Activated naive CD8-positive, alpha-beta T cell treated with anti-CD3 and anti-CD28 coated beads, Interleukin-2, amount 10 ng/mL, durations not matched to agents 7 days and 5 days (primary cell): ENCODE measurements around the gene ADAM12. TPM values are rescaled to one million over a fixed set of nuclear protein-coding genes. Genes with fewer than 3 reads are reported as not detected.

Experiments used
- ATAC-seq: fragments of 150-1000 bp; cut with Tn5 transposase; one replicate; pipeline ENCODE4 v1.10.0; 2021; ENCODE audit warnings: low read depth, moderate library complexity
- POLR2A ChIA-PET: fragments of 350-600 bp; sonication (Branson Sonifier 250); formaldehyde crosslinking; loops from one replicate; lab custom pipeline; 2021; ENCODE audit warnings: antibody characterized with exemption; lab: Charles Lee
- DNase-seq: peaks from one replicate; pipeline ENCODE4 v3.0.0; 2021
- H3K27ac Mint-ChIP-seq: one replicate; pipeline ENCODE4 v1.8.0; 2022; ENCODE audit warnings: mild to moderate bottlenecking, mixed read lengths
- H3K27me3 Mint-ChIP-seq: one replicate; pipeline ENCODE4 v1.8.0; 2022; ENCODE audit warnings: mild to moderate bottlenecking, moderate library complexity, mixed read lengths
- H3K36me3 Mint-ChIP-seq: one replicate; pipeline ENCODE4 v1.8.0; 2021; ENCODE audit warnings: mild to moderate bottlenecking, mixed read lengths
- H3K4me1 Mint-ChIP-seq: one replicate; pipeline ENCODE4 v1.8.0; 2021; ENCODE audit warnings: mixed read lengths
- H3K4me3 Mint-ChIP-seq: one replicate; pipeline ENCODE4 v1.8.0; 2022; ENCODE audit warnings: mild to moderate bottlenecking, moderate library complexity, mixed read lengths
- H3K9me3 Mint-ChIP-seq: one replicate; pipeline ENCODE4 v1.8.0; 2021; ENCODE audit warnings: mixed read lengths
- total RNA-seq, 2 experiments: library from RNA; stranded (reverse); gene quantifications; one replicate each; pipeline ENCODE4 v1.2.3, GENCODE V29; 2021

Gene ADAM12
- total RNA-seq, 2 experiments from 2014 or later = 0.17 to 0.39 TPM

- Mint-ChIP-seq H3K27me3 (no peaks in the 10 kb centered on the region), H3K27ac (no peak overlapping the region), H3K9me3 (no peaks in the 10 kb centered on the region), H3K4me1 (no peaks in the 10 kb centered on the region), H3K4me3 (no peak overlapping the region), H3K36me3 (no peaks in the 10 kb centered on the region)
- ATAC-seq (no peak), DNase-seq (no peak)
- POLR2A ChIA-PET = no interaction called here
These were observed 374.0 kb downstream of the ADAM12 start for GRCh38 chr10:126014309-126014708.

GRCh38 chr10:126013489-126014281 is 374.6 kb downstream of the ADAM12 start:
- Mint-ChIP-seq H3K4me1 (no peaks in the 10 kb centered on the region), H3K4me3 (no peak overlapping the region), H3K9me3 (no peaks in the 10 kb centered on the region), H3K36me3 (no peaks in the 10 kb centered on the region), H3K27ac (no peak overlapping the region), H3K27me3 (no peaks in the 10 kb centered on the region)
- no peak for DNase-seq
- POLR2A ChIA-PET = no interaction called here
- ATAC-seq = no peak

- H3K9me3 Mint-ChIP-seq = no peaks in the 10 kb centered on the region
- H3K4me3 Mint-ChIP-seq = no peak overlapping the region
- DNase-seq = no peak
- POLR2A ChIA-PET = no interaction called here
- no peak overlapping the region for H3K27ac Mint-ChIP-seq
- H3K27me3 Mint-ChIP-seq = no peaks in the 10 kb centered on the region
- no peak for ATAC-seq
- H3K36me3 Mint-ChIP-seq = no peaks in the 10 kb centered on the region
- no peaks in the 10 kb centered on the region for H3K4me1 Mint-ChIP-seq
These were observed 375.8 kb downstream of the ADAM12 start for GRCh38 chr10:126012485-126012884.

GRCh38 chr10:126011995-126012394 is 376.3 kb downstream of the ADAM12 start:
- no peaks in the 10 kb centered on the region for H3K9me3 Mint-ChIP-seq

GRCh38 chr10:126009650-126010049 is 378.6 kb downstream of the ADAM12 start:
- POLR2A ChIA-PET = no interaction called here
- no peaks in the 10 kb centered on the region for H3K27me3 Mint-ChIP-seq
- no peaks in the 10 kb centered on the region for H3K4me1 Mint-ChIP-seq
- no peak overlapping the region for H3K4me3 Mint-ChIP-seq
- DNase-seq = no peak
- ATAC-seq = no peak
- no peaks in the 10 kb centered on the region for H3K9me3 Mint-ChIP-seq
- H3K27ac Mint-ChIP-seq = no peak overlapping the region
- H3K36me3 Mint-ChIP-seq = no peaks in the 10 kb centered on the region

More at GRCh38 chr10:126011995-126012394, 376.3 kb downstream of the ADAM12 start:
- POLR2A ChIA-PET = no interaction called here
- no peak overlapping the region for H3K27ac Mint-ChIP-seq
- ATAC-seq = no peak
- H3K4me3 Mint-ChIP-seq = no peak overlapping the region
- no peaks in the 10 kb centered on the region for H3K36me3 Mint-ChIP-seq
- H3K4me1 Mint-ChIP-seq = no peaks in the 10 kb centered on the region
- DNase-seq = no peak
- no peaks in the 10 kb centered on the region for H3K27me3 Mint-ChIP-seq

- H3K9me3 Mint-ChIP-seq = no peaks in the 10 kb centered on the region
- POLR2A ChIA-PET = no interaction called here
- H3K4me1 Mint-ChIP-seq = no peaks in the 10 kb centered on the region
- H3K36me3 Mint-ChIP-seq = no peaks in the 10 kb centered on the region
- ATAC-seq (no peak), DNase-seq (no peak)
- H3K27me3 Mint-ChIP-seq = no peaks in the 10 kb centered on the region
- no peak overlapping the region for H3K4me3 Mint-ChIP-seq
- no peak overlapping the region for H3K27ac Mint-ChIP-seq
These were observed 381.4 kb downstream of the ADAM12 start for GRCh38 chr10:126006906-126007305.

- H3K27me3 Mint-ChIP-seq = no peaks in the 10 kb centered on the region
- H3K27ac Mint-ChIP-seq = no peak overlapping the region
- no peak overlapping the region for H3K4me3 Mint-ChIP-seq
- no peaks in the 10 kb centered on the region for H3K4me1 Mint-ChIP-seq
- DNase-seq (no peak), ATAC-seq (no peak)
- no peaks in the 10 kb centered on the region for H3K9me3 Mint-ChIP-seq
- POLR2A ChIA-PET = no interaction called here
- H3K36me3 Mint-ChIP-seq = no peaks in the 10 kb centered on the region
These were observed 382.0 kb downstream of the ADAM12 start for GRCh38 chr10:126006264-126006663.

GRCh38 chr10:126004752-126005151 is 383.5 kb downstream of the ADAM12 start:
- Mint-ChIP-seq H3K27ac (no peak overlapping the region), H3K36me3 (no peaks in the 10 kb centered on the region), H3K4me1 (no peaks in the 10 kb centered on the region), H3K27me3 (no peaks in the 10 kb centered on the region), H3K4me3 (no peak overlapping the region), H3K9me3 (no peaks in the 10 kb centered on the region)
- POLR2A ChIA-PET = no interaction called here
- DNase-seq (no peak), ATAC-seq (no peak)

GRCh38 chr10:126001576-126001975 is 386.7 kb downstream of the ADAM12 start:
- Mint-ChIP-seq H3K4me1 (no peaks in the 10 kb centered on the region), H3K27ac (no peak overlapping the region), H3K27me3 (peaks cover 7% of the 10 kb centered on the region), H3K36me3 (no peaks in the 10 kb centered on the region), H3K9me3 (no peaks in the 10 kb centered on the region), H3K4me3 (no peak overlapping the region)
- ATAC-seq (no peak), DNase-seq (no peak)
- POLR2A ChIA-PET = no interaction called here

GRCh38 chr10:125999694-126000093 is 388.6 kb downstream of the ADAM12 start:
- H3K27ac Mint-ChIP-seq = no peak overlapping the region
- no peaks in the 10 kb centered on the region for H3K9me3 Mint-ChIP-seq
- H3K36me3 Mint-ChIP-seq = no peaks in the 10 kb centered on the region
- ATAC-seq (no peak), DNase-seq (no peak)
- H3K27me3 Mint-ChIP-seq = peaks cover 8% of the 10 kb centered on the region
- POLR2A ChIA-PET = no interaction called here
- H3K4me3 Mint-ChIP-seq = no peak overlapping the region
- no peaks in the 10 kb centered on the region for H3K4me1 Mint-ChIP-seq

GRCh38 chr10:125997586-125997985 is 390.7 kb downstream of the ADAM12 start:
- Mint-ChIP-seq H3K4me1 (no peaks in the 10 kb centered on the region), H3K9me3 (no peaks in the 10 kb centered on the region), H3K27me3 (peaks cover 8% of the 10 kb centered on the region), H3K4me3 (no peak overlapping the region), H3K27ac (no peak overlapping the region), H3K36me3 (no peaks in the 10 kb centered on the region)
- DNase-seq (no peak), ATAC-seq (no peak)
- POLR2A ChIA-PET = no interaction called here

GRCh38 chr10:125995726-125996304 is 392.5 kb downstream of the ADAM12 start:
- H3K9me3 Mint-ChIP-seq = no peaks in the 10 kb centered on the region
- no peaks in the 10 kb centered on the region for H3K36me3 Mint-ChIP-seq
- POLR2A ChIA-PET = no interaction called here
- H3K27ac Mint-ChIP-seq = no peak overlapping the region
- ATAC-seq (no peak), DNase-seq (no peak)
- no peak overlapping the region for H3K4me3 Mint-ChIP-seq
- H3K4me1 Mint-ChIP-seq = no peaks in the 10 kb centered on the region
- H3K27me3 Mint-ChIP-seq = peaks cover 8% of the 10 kb centered on the region

GRCh38 chr10:125994601-125995000 is 393.7 kb downstream of the ADAM12 start:
- no peak overlapping the region for H3K27ac Mint-ChIP-seq
- ATAC-seq (no peak), DNase-seq (no peak)
- peaks cover 8% of the 10 kb centered on the region for H3K27me3 Mint-ChIP-seq
- no peaks in the 10 kb centered on the region for H3K36me3 Mint-ChIP-seq
- H3K4me3 Mint-ChIP-seq = no peak overlapping the region
- POLR2A ChIA-PET = no interaction called here
- no peaks in the 10 kb centered on the region for H3K4me1 Mint-ChIP-seq
- H3K9me3 Mint-ChIP-seq = no peaks in the 10 kb centered on the region

- no peak for DNase-seq
- Mint-ChIP-seq H3K36me3 (no peaks in the 10 kb centered on the region), H3K27ac (no peak overlapping the region), H3K9me3 (no peaks in the 10 kb centered on the region), H3K27me3 (peaks cover 3% of the 10 kb centered on the region), H3K4me3 (no peak overlapping the region), H3K4me1 (no peaks in the 10 kb centered on the region)
- no peak for ATAC-seq
- POLR2A ChIA-PET = no interaction called here
These were observed 396.0 kb downstream of the ADAM12 start for GRCh38 chr10:125992254-125992653.
